ENCODE data around the gene PARVB.

PARVB gene

GRCh38 chr22:44085743-44086270 lies 61.7 kb downstream of the PARVB start:
- DNase-seq, result peak in 2 of 56 donors; percentile 19

GRCh38 chr22:44086271-44087088 lies 62.4 kb downstream of the PARVB start:
- DNase-seq, result no peak

- no peak for DNase-seq
These were observed 63.0 kb downstream of the PARVB start for GRCh38 chr22:44087089-44087430.

- DNase-seq, result peak in 17 of 56 donors; percentile 2 to 53 (median 16)
These were observed 65.0 kb downstream of the PARVB start for GRCh38 chr22:44088976-44089570.

GRCh38 chr22:44089717-44090570 lies 65.8 kb downstream of the PARVB start:
- DNase-seq, result no peak

GRCh38 chr22:44090571-44090905 lies 66.4 kb downstream of the PARVB start:
- no peak for DNase-seq

GRCh38 chr22:44091021-44091721 lies 67.1 kb downstream of the PARVB start:
- DNase-seq, result peak in 12 of 56 donors; percentile 0 to 59 (median 28)

GRCh38 chr22:44091751-44092150 lies 67.6 kb downstream of the PARVB start:
- no peak for DNase-seq

- no peak for DNase-seq
These were observed 68.6 kb downstream of the PARVB start for GRCh38 chr22:44092636-44093220.

- DNase-seq, result no peak
These were observed 69.7 kb downstream of the PARVB start for GRCh38 chr22:44093791-44094190.

GRCh38 chr22:44094751-44095302 lies 70.7 kb downstream of the PARVB start:
- no peak for DNase-seq

- no peak for DNase-seq
These were observed 72.6 kb downstream of the PARVB start for GRCh38 chr22:44096736-44097135.

- no peak for DNase-seq
These were observed 73.3 kb downstream of the PARVB start for GRCh38 chr22:44097263-44098020.

- no peak for DNase-seq
These were observed 74.1 kb downstream of the PARVB start for GRCh38 chr22:44098021-44098739.

- DNase-seq, result no peak
These were observed 74.9 kb downstream of the PARVB start for GRCh38 chr22:44098966-44099530.

GRCh38 chr22:44099696-44100095 lies 75.6 kb downstream of the PARVB start:
- no peak for DNase-seq

- no peak for DNase-seq
These were observed 76.3 kb downstream of the PARVB start for GRCh38 chr22:44100411-44100810.

GRCh38 chr22:44102121-44102520 lies 78.0 kb downstream of the PARVB start:
- no peak for DNase-seq

- no peak for DNase-seq
These were observed 78.8 kb downstream of the PARVB start for GRCh38 chr22:44102856-44103255.

Data from nucleus accumbens (tissue), 56 donors.